Measurements from ENCODE around the gene CSNK2A2.

DNA sequence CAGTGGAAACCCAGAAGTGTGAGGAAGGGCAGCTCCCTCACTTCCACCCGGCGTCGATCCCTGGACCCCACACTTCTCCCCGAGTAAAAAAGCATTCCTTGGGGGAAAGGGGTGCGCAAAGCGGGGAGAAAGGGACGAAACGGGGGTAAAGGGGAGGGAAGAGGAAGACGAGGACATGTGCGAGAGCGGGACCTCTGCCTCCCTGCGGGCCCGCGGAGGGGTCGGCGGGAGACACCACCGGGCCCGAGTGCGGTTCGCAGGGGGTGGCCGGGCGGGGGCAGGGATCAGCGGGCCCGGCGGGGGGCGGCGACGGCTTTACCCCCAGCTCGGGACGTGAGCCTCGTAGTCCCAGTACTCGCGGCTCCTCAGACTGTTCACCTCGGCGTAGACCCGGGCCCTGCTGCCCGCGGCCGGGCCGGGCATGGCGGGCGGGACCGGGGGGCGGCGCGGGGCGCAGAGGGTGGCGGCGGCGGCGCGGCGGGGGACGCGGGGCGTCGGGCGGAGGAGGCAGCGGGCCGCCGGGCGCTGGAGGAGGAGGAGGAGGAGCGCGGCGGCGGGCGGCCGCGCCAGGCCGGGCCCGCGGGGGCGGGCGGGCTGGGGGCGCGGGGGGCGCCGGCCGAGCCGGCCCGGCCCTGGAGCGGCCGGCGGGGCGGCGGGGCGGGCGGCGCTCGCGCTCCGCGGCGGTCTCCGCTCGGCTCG lies 443 bp downstream of the CSNK2A2 start:
- TF ChIP-seq, protein P1, sequence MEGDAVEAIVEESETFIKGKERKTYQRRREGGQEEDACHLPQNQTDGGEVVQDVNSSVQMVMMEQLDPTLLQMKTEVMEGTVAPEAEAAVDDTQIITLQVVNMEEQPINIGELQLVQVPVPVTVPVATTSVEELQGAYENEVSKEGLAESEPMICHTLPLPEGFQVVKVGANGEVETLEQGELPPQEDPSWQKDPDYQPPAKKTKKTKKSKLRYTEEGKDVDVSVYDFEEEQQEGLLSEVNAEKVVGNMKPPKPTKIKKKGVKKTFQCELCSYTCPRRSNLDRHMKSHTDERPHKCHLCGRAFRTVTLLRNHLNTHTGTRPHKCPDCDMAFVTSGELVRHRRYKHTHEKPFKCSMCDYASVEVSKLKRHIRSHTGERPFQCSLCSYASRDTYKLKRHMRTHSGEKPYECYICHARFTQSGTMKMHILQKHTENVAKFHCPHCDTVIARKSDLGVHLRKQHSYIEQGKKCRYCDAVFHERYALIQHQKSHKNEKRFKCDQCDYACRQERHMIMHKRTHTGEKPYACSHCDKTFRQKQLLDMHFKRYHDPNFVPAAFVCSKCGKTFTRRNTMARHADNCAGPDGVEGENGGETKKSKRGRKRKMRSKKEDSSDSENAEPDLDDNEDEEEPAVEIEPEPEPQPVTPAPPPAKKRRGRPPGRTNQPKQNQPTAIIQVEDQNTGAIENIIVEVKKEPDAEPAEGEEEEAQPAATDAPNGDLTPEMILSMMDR (IDR thresholded peaks at IDR 0.05 in 2 of 3, conservative IDR thresholded peaks at IDR 0.05 in 1 of 3; ENCODE audit: insufficient read depth in 2 of 3, low read depth in 1 of 3, low read length in 3 of 3): no peak
- TF ChIP-seq ZFP36 (IDR thresholded peaks at IDR 0.05; ENCODE audit: low read depth, low read length, partially characterized antibody): no peak
- TF ChIP-seq OTX1 (CRISPR knock-in tag; IDR thresholded peaks at IDR 0.05): no peak
- TF ChIP-seq, protein P2, sequence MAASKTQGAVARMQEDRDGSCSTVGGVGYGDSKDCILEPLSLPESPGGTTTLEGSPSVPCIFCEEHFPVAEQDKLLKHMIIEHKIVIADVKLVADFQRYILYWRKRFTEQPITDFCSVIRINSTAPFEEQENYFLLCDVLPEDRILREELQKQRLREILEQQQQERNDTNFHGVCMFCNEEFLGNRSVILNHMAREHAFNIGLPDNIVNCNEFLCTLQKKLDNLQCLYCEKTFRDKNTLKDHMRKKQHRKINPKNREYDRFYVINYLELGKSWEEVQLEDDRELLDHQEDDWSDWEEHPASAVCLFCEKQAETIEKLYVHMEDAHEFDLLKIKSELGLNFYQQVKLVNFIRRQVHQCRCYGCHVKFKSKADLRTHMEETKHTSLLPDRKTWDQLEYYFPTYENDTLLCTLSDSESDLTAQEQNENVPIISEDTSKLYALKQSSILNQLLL (CRISPR knock-in tag; IDR thresholded peaks at IDR 0.05; ENCODE audit: borderline replicate concordance): no peak
- TF ChIP-seq SIN3A (IDR thresholded peaks at IDR 0.05; ENCODE audit: borderline replicate concordance in 2 of 2, control insufficient read depth in 1 of 2, low read depth in 2 of 2, low read length in 2 of 2): no peak
- no peak for TF ChIP-seq ZEB2 (IDR thresholded peaks at IDR 0.05)
- TF ChIP-seq, protein P3, sequence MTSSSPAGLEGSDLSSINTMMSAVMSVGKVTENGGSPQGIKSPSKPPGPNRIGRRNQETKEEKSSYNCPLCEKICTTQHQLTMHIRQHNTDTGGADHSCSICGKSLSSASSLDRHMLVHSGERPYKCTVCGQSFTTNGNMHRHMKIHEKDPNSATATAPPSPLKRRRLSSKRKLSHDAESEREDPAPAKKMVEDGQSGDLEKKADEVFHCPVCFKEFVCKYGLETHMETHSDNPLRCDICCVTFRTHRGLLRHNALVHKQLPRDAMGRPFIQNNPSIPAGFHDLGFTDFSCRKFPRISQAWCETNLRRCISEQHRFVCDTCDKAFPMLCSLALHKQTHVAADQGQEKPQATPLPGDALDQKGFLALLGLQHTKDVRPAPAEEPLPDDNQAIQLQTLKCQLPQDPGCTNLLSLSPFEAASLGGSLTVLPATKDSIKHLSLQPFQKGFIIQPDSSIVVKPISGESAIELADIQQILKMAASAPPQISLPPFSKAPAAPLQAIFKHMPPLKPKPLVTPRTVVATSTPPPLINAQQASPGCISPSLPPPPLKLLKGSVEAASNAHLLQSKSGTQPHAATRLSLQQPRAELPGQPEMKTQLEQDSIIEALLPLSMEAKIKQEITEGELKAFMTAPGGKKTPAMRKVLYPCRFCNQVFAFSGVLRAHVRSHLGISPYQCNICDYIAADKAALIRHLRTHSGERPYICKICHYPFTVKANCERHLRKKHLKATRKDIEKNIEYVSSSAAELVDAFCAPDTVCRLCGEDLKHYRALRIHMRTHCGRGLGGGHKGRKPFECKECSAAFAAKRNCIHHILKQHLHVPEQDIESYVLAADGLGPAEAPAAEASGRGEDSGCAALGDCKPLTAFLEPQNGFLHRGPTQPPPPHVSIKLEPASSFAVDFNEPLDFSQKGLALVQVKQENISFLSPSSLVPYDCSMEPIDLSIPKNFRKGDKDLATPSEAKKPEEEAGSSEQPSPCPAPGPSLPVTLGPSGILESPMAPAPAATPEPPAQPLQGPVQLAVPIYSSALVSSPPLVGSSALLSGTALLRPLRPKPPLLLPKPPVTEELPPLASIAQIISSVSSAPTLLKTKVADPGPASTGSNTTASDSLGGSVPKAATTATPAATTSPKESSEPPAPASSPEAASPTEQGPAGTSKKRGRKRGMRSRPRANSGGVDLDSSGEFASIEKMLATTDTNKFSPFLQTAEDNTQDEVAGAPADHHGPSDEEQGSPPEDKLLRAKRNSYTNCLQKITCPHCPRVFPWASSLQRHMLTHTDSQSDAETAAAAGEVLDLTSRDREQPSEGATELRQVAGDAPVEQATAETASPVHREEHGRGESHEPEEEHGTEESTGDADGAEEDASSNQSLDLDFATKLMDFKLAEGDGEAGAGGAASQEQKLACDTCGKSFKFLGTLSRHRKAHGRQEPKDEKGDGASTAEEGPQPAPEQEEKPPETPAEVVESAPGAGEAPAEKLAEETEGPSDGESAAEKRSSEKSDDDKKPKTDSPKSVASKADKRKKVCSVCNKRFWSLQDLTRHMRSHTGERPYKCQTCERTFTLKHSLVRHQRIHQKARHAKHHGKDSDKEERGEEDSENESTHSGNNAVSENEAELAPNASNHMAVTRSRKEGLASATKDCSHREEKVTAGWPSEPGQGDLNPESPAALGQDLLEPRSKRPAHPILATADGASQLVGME (CRISPR knock-in tag; IDR thresholded peaks at IDR 0.05): no peak
- TF ChIP-seq GABPB1 (CRISPR knock-in tag; IDR thresholded peaks at IDR 0.05): no peak
- no peak for TF ChIP-seq KLF16 (IDR thresholded peaks at IDR 0.05)
- no peak for TF ChIP-seq ILF3 (IDR thresholded peaks at IDR 0.05; ENCODE audit: borderline replicate concordance)
- TF ChIP-seq ZNF23 (CRISPR knock-in tag; IDR thresholded peaks at IDR 0.05): no peak
- no peak for TF ChIP-seq NR2C2 (CRISPR knock-in tag; IDR thresholded peaks at IDR 0.05)
- TF ChIP-seq NR2C2 (tag; IDR thresholded peaks at IDR 0.05): no peak

All from K562 (cell line).